ENCODE results near the gene ROR1.

Gene ROR1

GRCh38 chr1:64046891-64047290, 273.1 kb downstream of the ROR1 start:
- DNase-seq (ENCODE audit: low read depth in 1 of 2, low spot score in 1 of 2), result no peak

GRCh38 chr1:64047549-64047996, 273.8 kb downstream of the ROR1 start:
- DNase-seq (ENCODE audit: low read depth in 1 of 2, low spot score in 1 of 2), result no peak

DNA sequence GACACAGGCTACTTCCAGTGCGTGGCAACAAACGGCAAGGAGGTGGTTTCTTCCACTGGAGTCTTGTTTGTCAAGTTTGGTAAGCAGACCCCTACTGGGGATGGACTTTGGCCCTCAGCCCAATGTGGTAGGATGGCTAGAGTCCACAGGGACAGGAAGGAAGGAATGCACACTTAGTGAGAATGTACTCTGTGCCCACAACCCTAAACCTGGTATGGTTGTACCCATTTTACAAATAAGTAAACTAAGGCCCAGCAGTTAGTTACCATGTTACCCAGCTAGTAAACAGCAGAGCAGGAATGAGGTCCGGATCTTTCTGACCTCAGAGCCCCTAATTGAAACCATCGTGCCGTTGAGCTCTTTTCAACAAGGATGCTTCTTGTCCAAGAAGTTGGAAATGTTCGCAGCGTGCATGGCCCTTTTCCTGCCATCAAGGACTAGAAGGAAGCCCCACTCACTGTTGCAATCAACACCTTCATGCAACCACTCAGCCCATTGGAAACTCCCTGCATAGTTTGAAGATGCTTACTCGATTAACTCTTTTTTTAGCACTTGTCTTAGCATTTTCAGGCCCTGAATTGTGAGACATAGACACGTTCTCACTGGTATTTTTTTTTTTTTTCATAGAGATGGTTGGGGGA, 276.2 kb downstream of the ROR1 start:
- no peak for DNase-seq (ENCODE audit: low read depth in 1 of 2, low spot score in 1 of 2)

GRCh38 chr1:64050601-64051000, 276.8 kb downstream of the ROR1 start:
- no peak for DNase-seq (ENCODE audit: low read depth in 1 of 2, low spot score in 1 of 2)

DNA sequence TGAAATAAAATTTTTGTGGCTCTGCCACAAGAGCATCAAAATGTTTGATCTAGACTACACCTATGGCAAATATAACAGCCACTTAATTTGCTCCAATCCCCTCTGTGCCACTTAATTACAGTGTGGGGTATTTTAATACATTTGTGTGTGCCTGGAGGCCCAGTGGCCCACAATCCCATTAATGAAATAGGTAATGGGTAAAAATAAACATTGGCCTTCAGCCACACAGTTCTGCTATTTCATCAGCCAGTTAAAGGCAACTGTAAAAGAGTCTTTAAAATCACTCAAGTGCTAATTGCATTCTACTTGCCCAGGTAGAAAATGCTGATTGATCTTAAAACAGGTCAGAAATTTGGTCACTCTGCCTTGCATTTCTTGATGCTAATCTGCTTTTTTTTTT, 278.0 kb downstream of the ROR1 start:
- no peak for DNase-seq (ENCODE audit: low read depth in 1 of 2, low spot score in 1 of 2)

DNA sequence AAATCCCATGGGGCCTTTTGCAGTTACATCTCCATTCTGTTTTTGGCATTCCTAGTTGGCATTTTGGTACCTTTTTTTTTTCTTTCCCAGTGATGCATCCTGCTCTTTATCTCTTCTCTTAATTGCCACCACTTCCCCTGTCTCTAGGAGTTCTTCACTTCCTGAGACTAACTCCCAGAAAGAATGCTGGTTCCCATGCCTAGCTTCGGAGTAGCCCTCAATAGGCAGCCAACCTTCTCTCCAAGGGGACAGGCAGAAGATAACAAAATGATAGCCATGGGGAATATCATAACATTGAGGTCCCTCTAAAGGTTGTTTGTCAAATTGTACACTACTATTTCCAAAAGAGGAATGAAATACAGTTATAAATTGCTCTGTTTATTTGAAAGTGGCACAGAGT, 279.0 kb downstream of the ROR1 start:
- DNase-seq (ENCODE audit: low read depth in 1 of 2, low spot score in 1 of 2), result no peak

GRCh38 chr1:64055310-64055709, 281.5 kb downstream of the ROR1 start:
- DNase-seq (ENCODE audit: low read depth in 1 of 2, low spot score in 1 of 2), result no peak

- DNase-seq (ENCODE audit: low read depth in 1 of 2, low spot score in 1 of 2), result no peak
These were observed 285.7 kb downstream of the ROR1 start for GRCh38 chr1:64059556-64059955.

GRCh38 chr1:64060611-64061302, 286.9 kb downstream of the ROR1 start:
- DNase-seq (ENCODE audit: low read depth in 1 of 2, low spot score in 1 of 2), result no peak

GRCh38 chr1:64061430-64062104, 287.8 kb downstream of the ROR1 start:
- no peak for DNase-seq (ENCODE audit: low read depth in 1 of 2, low spot score in 1 of 2)

DNA sequence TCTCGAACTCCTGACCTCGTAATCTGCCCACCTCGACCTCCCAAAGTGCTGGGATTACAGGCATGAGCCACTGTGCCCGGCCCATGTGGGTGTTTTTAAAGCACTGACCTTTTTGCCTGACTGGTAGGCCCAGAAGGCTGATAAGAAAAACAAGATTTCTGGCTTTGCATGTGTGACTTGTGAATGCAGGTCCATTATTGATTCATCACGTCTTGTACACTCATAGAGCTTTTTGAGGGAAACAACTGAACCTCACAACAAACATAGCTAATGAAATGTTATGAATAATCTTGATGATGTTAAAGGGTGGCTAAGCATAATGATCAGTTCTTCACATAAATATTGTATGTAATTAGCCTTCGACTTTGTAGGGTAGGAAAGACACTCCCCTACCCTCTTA, 288.7 kb downstream of the ROR1 start:
- DNase-seq (ENCODE audit: low read depth in 1 of 2, low spot score in 1 of 2), result no peak

GRCh38 chr1:64062941-64063581, 289.2 kb downstream of the ROR1 start:
- no peak for DNase-seq (ENCODE audit: low read depth in 1 of 2, low spot score in 1 of 2)

- no peak for DNase-seq (ENCODE audit: low read depth in 1 of 2, low spot score in 1 of 2)
These were observed 291.8 kb downstream of the ROR1 start for GRCh38 chr1:64065571-64065970.

DNA sequence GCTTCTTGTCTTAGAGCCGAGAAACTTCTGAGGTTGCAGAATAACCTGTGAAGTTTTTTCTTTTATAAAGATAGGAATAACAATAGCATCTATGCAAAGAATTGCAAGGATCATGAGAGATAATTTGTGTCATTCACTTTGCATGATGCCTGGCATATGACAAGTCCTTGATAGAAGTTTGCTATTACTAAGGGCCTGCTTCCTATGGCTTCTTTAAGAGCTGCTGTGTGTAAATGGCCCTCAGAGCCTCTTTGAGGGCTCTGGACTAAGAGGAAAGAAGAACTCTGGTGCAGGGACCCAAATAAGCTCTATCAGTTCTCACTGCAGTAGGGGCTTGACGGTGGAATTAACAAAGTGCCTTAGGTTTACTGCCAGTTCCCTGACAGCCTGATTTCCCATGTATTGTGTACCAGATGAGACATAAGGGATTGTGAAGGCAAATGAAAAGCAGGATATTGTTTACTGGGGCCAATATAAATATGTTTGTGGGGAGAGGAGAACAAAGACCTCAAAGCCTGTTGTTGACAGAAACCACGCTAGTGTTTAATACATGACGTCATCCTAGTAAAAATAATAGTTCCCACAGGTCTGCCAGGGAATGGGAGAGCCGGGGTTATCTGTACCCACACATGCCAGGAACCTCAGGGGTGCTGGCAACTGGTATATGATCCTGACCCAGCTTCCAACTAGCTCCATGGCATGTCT, 298.4 kb downstream of the ROR1 start:
- no peak for DNase-seq (ENCODE audit: low read depth in 1 of 2, low spot score in 1 of 2)

GRCh38 chr1:64073705-64074104, 299.9 kb downstream of the ROR1 start:
- DNase-seq (ENCODE audit: low read depth in 1 of 2, low spot score in 1 of 2), result no peak

DNA sequence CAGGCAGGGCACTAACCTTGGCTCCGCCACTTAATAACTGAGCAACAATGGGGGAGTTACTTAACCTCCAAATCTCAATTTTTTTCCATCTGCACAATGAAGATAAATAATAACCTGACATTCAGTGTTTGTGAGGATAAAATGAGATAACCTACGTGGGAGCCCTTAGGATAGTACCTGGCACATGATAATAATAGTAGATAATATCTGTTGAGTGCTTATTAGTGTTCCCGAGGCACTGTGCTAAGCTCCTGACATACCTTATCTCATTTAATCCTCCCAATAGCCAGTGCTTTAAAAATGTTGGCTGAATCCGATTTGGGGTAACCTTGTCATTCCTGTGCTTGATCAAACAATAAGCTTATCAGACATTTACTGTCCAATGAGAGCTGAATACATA, 300.9 kb downstream of the ROR1 start:
- no peak for DNase-seq (ENCODE audit: low read depth in 1 of 2, low spot score in 1 of 2)

- DNase-seq (ENCODE audit: low read depth in 1 of 2, low spot score in 1 of 2), result no peak
These were observed 303.6 kb downstream of the ROR1 start for GRCh38 chr1:64077281-64077940.

GRCh38 chr1:64080941-64081562, 307.2 kb downstream of the ROR1 start:
- DNase-seq (ENCODE audit: low read depth in 1 of 2, low spot score in 1 of 2), result no peak

DNA sequence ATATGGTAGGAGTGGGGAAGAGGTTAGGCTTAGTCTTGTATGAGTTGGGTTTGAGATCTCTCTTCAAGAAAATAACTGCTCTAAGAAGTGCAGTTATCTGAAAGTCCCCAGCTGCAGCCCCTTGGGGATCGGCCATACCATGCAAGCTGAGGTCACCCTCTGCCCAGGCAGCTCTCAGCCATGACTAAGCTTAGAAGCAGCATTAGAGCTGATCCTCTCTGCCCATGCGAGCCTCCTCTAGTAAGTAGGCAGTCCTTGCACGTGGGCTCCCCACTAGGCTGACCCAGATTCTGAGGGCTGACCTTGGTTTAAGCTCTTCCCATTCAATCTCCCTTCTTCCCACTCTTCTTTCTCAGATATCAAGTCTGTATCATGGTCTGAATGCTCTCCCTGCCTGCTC, 308.6 kb downstream of the ROR1 start:
- DNase-seq (ENCODE audit: low read depth in 1 of 2, low spot score in 1 of 2), result no peak

DNA sequence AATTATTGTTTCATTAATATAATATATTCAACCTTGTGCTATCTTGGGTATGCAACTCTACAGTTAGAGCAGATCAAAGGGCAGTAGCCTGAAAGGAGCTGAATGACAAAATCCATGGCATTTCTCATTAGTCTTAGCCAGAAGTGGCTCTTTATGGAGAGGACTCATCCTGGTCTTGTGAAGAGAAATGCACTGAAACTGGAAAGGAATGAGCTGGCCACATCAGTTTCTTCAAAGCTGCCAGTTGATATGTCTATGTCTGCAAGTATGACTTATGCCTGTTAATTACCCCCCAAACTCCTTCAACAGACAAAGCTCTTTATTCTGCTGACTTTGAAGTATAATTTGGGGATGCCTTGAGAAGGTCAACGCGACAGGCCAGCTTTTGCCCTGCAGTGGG, 310.6 kb downstream of the ROR1 start:
- no peak for DNase-seq (ENCODE audit: low read depth in 1 of 2, low spot score in 1 of 2)
